ENCODE data around the gene ODR4.

GRCh38 chr1:186418503-186418902 lies 42.9 kb downstream of the ODR4 start:
- TF ChIP-seq, protein P1, sequence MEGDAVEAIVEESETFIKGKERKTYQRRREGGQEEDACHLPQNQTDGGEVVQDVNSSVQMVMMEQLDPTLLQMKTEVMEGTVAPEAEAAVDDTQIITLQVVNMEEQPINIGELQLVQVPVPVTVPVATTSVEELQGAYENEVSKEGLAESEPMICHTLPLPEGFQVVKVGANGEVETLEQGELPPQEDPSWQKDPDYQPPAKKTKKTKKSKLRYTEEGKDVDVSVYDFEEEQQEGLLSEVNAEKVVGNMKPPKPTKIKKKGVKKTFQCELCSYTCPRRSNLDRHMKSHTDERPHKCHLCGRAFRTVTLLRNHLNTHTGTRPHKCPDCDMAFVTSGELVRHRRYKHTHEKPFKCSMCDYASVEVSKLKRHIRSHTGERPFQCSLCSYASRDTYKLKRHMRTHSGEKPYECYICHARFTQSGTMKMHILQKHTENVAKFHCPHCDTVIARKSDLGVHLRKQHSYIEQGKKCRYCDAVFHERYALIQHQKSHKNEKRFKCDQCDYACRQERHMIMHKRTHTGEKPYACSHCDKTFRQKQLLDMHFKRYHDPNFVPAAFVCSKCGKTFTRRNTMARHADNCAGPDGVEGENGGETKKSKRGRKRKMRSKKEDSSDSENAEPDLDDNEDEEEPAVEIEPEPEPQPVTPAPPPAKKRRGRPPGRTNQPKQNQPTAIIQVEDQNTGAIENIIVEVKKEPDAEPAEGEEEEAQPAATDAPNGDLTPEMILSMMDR (IDR thresholded peaks at IDR 0.05): no peak
- no peak for TF ChIP-seq POLR2A (IDR thresholded peaks at IDR 0.05)

All from suprapubic skin (tissue), 3 donors.